OCI-LY3 (cell line): ENCODE results near the gene MAP3K4.

ENCODE experiments used
- EZH2phosphoT487 ChIP-seq: fragments of 200-600 bp; shearing (Covaris generic); IDR thresholded peaks from 2 replicates; pipeline ENCODE4 v1.6.1; 2018; ENCODE audit warnings: antibody characterized with exemption, mixed run types, low read depth
- TF ChIP-seq, protein P1 (sequence below): fragments of 200-600, 300-600 bp; sonication (generic); IDR thresholded peaks from 2 replicates; pipeline ENCODE4 v1.5.1; 2014; ENCODE audit warnings: antibody characterized with exemption, low read length, low read depth

DNA sequence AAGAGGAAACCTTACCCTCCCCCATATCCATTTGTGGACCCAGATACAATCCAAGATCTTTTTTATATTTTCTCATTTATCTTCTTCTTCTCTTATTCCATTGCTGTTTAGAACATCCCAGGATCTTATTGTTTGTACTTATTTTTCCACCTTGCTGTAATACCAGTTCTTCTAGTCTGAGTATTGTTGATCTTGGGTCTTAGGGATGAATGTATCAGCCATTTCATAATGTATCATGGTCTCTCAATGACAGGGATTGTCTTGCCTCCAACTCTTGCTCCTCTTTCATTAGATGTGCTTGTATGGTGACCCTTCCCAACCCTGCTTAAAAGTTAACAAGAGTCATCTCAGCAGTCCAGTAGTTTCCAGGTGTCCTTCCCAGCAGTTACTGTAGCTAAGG, 63.3 kb downstream of the MAP3K4 start:
- TF ChIP-seq, protein P1, sequence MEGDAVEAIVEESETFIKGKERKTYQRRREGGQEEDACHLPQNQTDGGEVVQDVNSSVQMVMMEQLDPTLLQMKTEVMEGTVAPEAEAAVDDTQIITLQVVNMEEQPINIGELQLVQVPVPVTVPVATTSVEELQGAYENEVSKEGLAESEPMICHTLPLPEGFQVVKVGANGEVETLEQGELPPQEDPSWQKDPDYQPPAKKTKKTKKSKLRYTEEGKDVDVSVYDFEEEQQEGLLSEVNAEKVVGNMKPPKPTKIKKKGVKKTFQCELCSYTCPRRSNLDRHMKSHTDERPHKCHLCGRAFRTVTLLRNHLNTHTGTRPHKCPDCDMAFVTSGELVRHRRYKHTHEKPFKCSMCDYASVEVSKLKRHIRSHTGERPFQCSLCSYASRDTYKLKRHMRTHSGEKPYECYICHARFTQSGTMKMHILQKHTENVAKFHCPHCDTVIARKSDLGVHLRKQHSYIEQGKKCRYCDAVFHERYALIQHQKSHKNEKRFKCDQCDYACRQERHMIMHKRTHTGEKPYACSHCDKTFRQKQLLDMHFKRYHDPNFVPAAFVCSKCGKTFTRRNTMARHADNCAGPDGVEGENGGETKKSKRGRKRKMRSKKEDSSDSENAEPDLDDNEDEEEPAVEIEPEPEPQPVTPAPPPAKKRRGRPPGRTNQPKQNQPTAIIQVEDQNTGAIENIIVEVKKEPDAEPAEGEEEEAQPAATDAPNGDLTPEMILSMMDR = no peak
- TF ChIP-seq EZH2phosphoT487 = no peak
